Testis (tissue), 2 donors: ENCODE measurements around the gene TDRD12.

Experiments used
- CTCF ChIP-seq, 3 experiments: fragments of 450-650 bp in 2 of 3; fragments of 200-600 bp in 1 of 3; sonication (generic) in 1 of 3; IDR thresholded peaks; one replicate each; pipeline ENCODE4 v1.5.1; 2016 to 2019; ENCODE audit warnings: antibody characterized with exemption in 3 of 3, mild to moderate bottlenecking in 2 of 3, moderate library complexity in 1 of 3
- POLR2A ChIP-seq: fragments of 450-650 bp; IDR thresholded peaks from one replicate; pipeline ENCODE4 v1.6.1; 2017; ENCODE audit warnings: antibody characterized with exemption, mild to moderate bottlenecking, moderate library complexity

- TF ChIP-seq CTCF (IDR thresholded peaks at IDR 0.05), result no peak
- TF ChIP-seq POLR2A, result no peak
Measured at GRCh38 chr19:32717496-32717895, 2.1 kb upstream of the TDRD12 start.
